ENCODE results near the gene GCNA. TPM values are rescaled to one million over a fixed set of nuclear protein-coding genes. Genes with fewer than 3 reads are reported as not detected.
A peak's percentile ranks its signal among the peaks of the same experiment; 100 is the strongest.

The GCNA gene
- polyA plus RNA-seq, 2 of the 4 experiments (the other 2 are of a cell fraction), result 1.4 to 1.7 TPM

- CTCF ChIA-PET, result no interaction called here
- H3K9me3 ChIP-seq, result no peaks in the 10 kb centered on the region
- POLR2A ChIA-PET, result no interaction called here
- H3K27ac ChIP-seq, result no peak overlapping the region
- no peak overlapping the region for H3K4me3 ChIP-seq
- no peak for ATAC-seq
- 80% methylated on average over 3 of the region's 6 CpGs for WGBS (ENCODE audit: missing lambda C conversion rate)
- no peak for FAIRE-seq
- TF ChIP-seq REST (IDR thresholded peaks at IDR 0.05) (no peak), ZSCAN20 (CRISPR knock-in tag; IDR thresholded peaks at IDR 0.05) (no peak), POLR2A (IDR thresholded peaks at IDR 0.05; ENCODE audit: low read length) (no peak), MAZ (IDR thresholded peaks at IDR 0.05; ENCODE audit: borderline replicate concordance, low read depth, low read length) (no peak), HOXB13 (CRISPR knock-in tag; IDR thresholded peaks at IDR 0.05; ENCODE audit: low read depth) (no peak), ZNF302 (CRISPR knock-in tag; IDR thresholded peaks at IDR 0.05) (no peak), SREBF2 (IDR thresholded peaks at IDR 0.05) (no peak), ZFP36 (IDR thresholded peaks at IDR 0.05; ENCODE audit: borderline replicate concordance, partially characterized antibody) (no peak), JUN (IDR thresholded peaks at IDR 0.05) (no peak), TP53 (CRISPR knock-in tag; IDR thresholded peaks at IDR 0.05) (no peak)
- H3K4me1 ChIP-seq, result no peaks in the 10 kb centered on the region
- DNase-seq (ENCODE audit: low read depth in 1 of 2, low spot score in 1 of 2), result no peak
- no peak overlapping the region for H3K4me2 ChIP-seq
These were observed 48.3 kb downstream of the GCNA start for GRCh38 chrX:71626576-71626975.

- no peaks in the 10 kb centered on the region; the same call in 2 of the 3 replicates for H3K4me1 ChIP-seq
- no peak for FAIRE-seq
- H3K27ac ChIP-seq, result no peak overlapping the region
- no peak overlapping the region for H3K4me2 ChIP-seq
- 79% methylated on average over 14 of the region's 14 CpGs for WGBS (ENCODE audit: missing lambda C conversion rate)
- no peak overlapping the region for H3K4me3 ChIP-seq
- ChIA-PET CTCF (no interaction called here), POLR2A (no interaction called here)
- no peaks in the 10 kb centered on the region for H3K9me3 ChIP-seq
- DNase-seq (ENCODE audit: low read depth in 1 of 2, low spot score in 1 of 2), result no peak
- no peak for ATAC-seq
- peak; percentile 49 for TF ChIP-seq MAFK (IDR thresholded peaks at IDR 0.05; ENCODE audit: partially characterized antibody)
- no peak for TF ChIP-seq TP53 (CRISPR knock-in tag; IDR thresholded peaks at IDR 0.05)
These were observed 49.6 kb downstream of the GCNA start for GRCh38 chrX:71627588-71628404.

- 64% methylated on average over 2 of the region's 2 CpGs for WGBS (ENCODE audit: missing lambda C conversion rate)
- TF ChIP-seq CTCF (IDR thresholded peaks at IDR 0.05), result no peak
- TF ChIP-seq BCL3 (IDR thresholded peaks at IDR 0.05), result no peak
- no peak for TF ChIP-seq KDM5A (IDR thresholded peaks at IDR 0.05)
- no peak for TF ChIP-seq CHD4 (IDR thresholded peaks at IDR 0.05; ENCODE audit: borderline replicate concordance)
- TF ChIP-seq CBX8 (IDR thresholded peaks at IDR 0.05), result no peak
- no peak for TF ChIP-seq RAD21 (conservative IDR thresholded peaks at IDR 0.05 in 1 of 2, IDR thresholded peaks at IDR 0.05 in 1 of 2)
- TF ChIP-seq TP53 (CRISPR knock-in tag; IDR thresholded peaks at IDR 0.05), result no peak
- no peak for TF ChIP-seq ATOH8 (CRISPR knock-in tag; IDR thresholded peaks at IDR 0.05; ENCODE audit: low read depth)
- no peak for TF ChIP-seq SREBF2 (IDR thresholded peaks at IDR 0.05)
- TF ChIP-seq POLR2A (IDR thresholded peaks at IDR 0.05; ENCODE audit: low read length), result no peak
- no peak for TF ChIP-seq USF2 (IDR thresholded peaks at IDR 0.05)
- no peak for TF ChIP-seq FOSB (CRISPR knock-in tag; IDR thresholded peaks at IDR 0.05)
- no peak for TF ChIP-seq PHF8 (IDR thresholded peaks at IDR 0.05; ENCODE audit: borderline replicate concordance, low read depth)
- ChIA-PET CTCF (no interaction called here), POLR2A (no interaction called here)
- FAIRE-seq (no peak), ATAC-seq (no peak), DNase-seq (ENCODE audit: low read depth in 1 of 2, low spot score in 1 of 2) (no peak)
- Histone ChIP-seq H3K4me2 (no peak overlapping the region), H3K27ac (no peak overlapping the region), H3K9me3 (no peaks in the 10 kb centered on the region), H3K4me3 (no peak overlapping the region), H3K4me1 (no peaks in the 10 kb centered on the region; the same call in 2 of the 3 replicates)
These were observed 51.2 kb downstream of the GCNA start for GRCh38 chrX:71629467-71629866.
